GM21526 (cell line): ENCODE data around the gene CDRT4.

Source experiments
- ATAC-seq: cut with Tn5 transposase; IDR thresholded peaks from one replicate; pipeline ENCODE4 v1.9.1; 2021; ENCODE audit warnings: moderate library complexity; ENCODE audit not compliant: unreplicated experiment, low FRiP score

CDRT4 gene

DNA sequence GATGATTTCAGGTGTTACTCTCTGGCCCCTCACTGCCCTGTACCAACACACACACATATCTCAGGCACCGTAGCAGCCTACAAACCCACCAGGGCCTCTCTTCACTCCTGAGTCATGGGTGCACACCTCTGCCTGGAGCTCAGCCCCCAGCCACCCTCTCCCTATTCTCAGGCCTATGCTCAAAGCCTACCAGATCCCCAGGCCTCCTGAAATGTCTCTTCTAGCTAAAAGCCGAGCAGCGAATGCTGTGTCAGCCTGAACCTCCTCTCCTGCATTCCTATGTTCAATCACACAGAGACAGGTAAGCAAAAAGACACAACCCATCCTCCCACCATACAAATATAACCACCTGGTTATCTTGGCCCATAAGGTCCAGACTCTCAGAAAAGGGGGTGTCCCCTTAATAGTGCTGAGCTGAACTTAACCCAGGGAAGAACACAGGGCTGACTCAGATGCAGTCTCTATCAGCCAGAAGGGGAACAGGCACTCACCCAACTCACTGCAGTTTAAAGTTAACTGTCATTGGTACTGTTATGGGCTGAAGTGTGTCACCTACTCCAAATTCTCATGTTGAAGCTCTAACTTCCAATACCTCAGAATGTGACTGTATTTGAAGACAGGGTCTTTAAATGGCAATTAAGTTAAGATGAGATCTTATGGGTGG lies 64.0 kb downstream of the CDRT4 start:
- ATAC-seq: no peak

DNA sequence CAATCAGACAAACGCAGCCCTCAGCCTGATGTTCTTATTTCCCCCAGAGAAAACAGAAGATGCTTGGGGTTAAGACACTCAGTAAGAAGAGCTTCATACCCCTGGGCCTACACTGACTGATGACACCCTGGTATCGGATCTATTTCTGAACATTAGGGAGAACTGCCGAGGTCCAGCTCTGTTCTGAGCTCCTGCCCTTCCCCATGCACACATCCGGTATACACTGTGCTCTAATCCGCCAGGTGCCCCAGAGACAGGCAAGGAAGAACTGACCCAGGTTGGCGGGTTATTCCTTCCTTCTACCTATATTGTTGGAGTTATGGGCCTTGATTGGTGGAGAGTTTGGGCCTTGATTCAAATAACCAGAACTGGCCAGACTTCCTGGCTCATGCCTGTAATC lies 68.0 kb downstream of the CDRT4 start:
- no peak for ATAC-seq

DNA sequence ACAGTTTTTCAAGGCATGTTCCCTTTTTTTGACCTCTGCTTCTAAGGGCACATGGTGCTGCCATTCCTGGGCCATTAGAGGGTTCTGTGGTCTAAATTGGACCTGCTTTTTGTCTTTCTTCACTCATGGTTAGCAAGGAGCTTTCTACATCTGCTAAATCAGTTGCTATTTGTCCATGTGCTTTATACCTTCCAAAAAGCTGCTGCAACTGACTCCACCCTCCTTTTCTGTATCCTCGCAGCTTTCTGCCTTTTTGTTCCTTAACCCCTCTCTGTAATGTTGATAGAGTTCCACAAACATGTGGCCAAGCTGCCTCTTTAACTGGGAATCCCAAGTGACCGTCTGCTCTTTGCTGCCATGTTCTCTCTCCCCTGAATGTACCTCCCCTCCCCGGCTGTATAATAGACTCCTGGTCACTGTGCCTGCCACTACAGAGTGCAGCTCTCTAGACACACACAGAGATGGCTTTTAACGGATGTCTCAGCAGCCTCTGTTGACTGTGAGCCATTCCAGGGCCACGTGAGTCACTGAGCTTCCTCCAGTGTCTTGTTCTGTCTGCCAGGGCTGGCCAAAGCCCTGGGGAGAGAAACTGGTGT lies 68.6 kb downstream of the CDRT4 start:
- no peak for ATAC-seq

DNA sequence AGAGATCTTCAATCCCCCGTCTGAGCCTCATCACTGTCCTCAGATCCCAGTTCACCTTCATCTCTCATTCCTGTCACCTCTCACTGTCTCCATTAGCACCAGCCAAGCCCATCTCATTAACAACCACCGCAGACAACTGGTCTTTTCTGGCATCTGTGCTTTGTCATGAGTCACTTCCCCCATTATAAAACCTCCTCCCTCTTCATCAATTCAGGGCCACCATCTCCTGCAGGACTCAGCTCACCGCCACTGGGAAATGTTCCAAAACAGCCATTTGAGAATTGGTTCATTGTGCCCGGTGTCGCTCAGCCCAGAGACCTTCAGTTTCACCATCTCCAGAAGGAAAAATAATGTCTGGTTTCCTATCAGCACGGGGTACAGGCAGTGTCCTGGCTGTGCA lies 69.1 kb downstream of the CDRT4 start:
- no peak for ATAC-seq

DNA sequence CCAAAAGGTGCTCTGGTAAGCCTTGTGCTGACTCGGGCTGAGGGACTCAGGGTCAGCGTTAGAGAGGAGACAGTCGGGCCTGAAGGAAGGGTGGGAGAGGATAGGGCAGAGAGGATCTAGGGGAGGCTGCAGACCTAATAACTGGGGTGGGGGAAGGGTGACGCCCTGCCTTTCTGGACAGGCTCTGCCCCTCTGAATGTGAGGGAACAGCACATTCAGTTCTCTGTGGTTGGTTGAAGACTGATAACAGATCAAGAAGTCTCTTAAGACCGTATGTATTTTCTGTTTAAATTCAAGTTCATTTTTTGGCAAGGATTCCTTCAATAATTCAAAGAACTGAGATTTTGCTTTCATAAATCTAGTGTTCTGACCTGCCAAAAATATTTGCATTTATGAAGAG lies 69.8 kb downstream of the CDRT4 start:
- ATAC-seq: no peak

DNA sequence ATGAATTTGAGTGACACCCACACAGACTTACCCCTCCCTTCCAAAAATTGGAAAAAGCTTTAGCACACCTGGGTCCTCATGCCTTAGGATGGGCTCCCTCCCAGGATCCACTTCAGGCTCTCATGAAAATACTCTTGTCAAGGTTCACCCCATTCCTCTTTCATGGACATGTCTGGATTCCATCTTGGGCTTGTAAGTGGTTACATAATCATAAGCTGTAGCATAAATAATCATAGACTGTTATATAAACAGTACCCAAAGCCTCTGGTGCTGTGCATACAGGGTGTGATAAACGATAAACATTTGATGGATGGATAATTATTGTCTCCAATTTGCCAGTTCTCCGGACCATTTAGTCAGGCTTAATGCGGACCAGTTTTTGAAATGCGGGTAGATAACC lies 72.3 kb downstream of the CDRT4 start:
- ATAC-seq: no peak

DNA sequence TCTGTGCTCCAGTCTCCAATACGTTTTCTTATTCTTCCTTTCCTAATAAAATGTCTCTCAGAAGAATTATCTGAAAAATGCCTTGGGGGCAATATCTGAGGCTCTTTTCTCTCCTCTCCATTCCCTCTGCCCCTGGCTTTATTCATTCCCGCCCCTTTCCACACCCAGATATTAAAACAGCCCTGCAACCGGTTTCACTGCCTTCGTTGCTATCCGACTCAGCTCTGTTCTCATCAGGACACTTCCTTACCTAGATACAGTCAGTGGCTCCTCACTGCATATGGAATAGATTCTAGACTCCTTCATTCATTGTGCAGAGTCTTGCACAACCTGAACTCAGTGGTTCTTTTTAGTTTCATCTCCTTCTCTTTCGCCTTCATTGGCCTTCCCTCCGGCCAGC lies 74.0 kb downstream of the CDRT4 start:
- ATAC-seq: no peak

DNA sequence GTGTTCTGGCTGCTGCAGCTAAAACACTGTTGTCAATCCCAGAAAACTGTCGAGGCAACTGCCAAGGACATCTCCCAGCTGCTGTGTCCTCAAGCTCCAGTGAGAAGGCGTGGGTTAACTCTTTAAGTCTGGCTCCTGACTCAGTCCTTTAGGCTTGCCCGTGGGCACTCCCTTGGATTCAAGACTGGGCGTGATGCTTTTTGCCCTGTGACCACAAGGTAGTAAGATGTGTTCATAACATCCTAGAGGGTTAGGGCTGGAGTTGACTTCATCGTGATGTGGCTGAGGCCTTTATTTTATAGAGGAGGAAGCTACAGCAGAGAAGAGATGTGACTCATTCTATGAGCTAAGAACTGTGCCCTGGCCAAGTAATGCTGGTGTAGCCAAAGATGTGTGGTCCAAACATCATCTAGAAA lies 75.1 kb downstream of the CDRT4 start:
- no peak for ATAC-seq

DNA sequence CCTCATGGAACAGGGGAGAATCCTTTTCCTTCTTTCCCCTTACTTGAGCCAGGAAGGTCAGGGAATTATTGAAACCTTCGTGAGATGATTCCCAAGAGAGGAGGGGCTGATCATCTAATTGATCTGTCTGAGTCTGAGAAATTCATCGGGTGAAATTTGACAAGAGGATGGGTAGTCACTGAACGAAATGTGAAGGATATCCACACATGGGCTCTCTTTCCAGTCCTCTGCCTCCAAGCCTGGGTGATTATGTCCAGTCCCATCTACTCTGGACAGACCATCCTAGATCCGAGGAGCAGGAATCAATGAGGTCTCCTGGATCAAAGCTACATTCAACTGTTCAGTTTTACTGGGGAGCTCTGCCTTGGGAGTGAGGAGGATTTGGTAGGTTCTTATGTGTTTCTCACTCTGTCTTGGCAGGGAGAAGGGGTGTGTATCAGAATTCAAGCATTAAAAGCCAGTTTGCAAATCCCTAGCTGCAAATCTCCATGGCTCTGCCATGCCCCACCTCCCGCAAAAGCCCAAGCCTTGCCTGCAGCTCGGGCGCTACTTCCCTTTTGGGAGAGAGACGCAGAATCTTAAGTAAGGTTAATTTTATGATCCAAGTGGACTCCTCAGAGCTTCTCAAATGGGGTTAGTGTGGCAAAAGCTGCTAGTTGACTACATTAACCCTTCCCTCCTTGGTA lies 78.9 kb downstream of the CDRT4 start:
- no peak for ATAC-seq

DNA sequence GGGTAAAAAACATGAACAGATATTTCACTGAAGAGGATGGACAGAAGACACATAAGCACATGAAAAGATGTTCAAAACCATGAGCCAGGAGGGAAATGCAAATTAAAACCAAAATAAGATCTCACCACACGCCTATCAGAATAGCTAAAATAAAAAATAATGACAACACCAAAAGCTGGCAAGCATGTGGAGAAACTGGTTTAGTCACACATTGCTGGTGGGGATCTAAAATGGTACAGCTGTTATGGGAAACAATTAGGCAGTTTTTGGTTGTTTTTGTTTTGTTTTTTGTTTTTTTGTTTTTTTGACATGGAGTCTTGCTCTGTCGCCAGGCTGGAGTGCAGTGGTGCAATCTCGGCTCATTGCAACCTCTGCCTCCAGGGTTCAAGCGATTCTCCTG lies 81.3 kb downstream of the CDRT4 start:
- ATAC-seq: no peak
